H1 (cell line): ENCODE measurements around the gene POGK. TPM values are rescaled to one million over a fixed set of nuclear protein-coding genes. Genes with fewer than 3 reads are reported as not detected.

Source experiments
- CTCF ChIA-PET: fragments of 300-600 bp; sonication (Branson Sonifier 250); formaldehyde crosslinking; loops from one replicate; lab custom pipeline; 2021; ENCODE audit not compliant: partially characterized antibody; lab: Charles Lee
- POLR2A ChIA-PET: fragments of 300-600 bp; sonication (Branson Sonifier 250); formaldehyde crosslinking; loops from one replicate; lab custom pipeline; 2021; ENCODE audit warnings: inconsistent platforms; ENCODE audit not compliant: partially characterized antibody; lab: Charles Lee
- DNase-seq, 2 experiments: peaks; one replicate each; pipeline versions ENCODE4 v3.0.0 to v3.0.0-alpha.2; 2010 to 2022; ENCODE audit warnings: low spot score in 2 of 2, low read depth in 1 of 2, mixed read lengths in 1 of 2
- FAIRE-seq: peaks from 2 replicates; lab custom pipeline; 2011; peaks lifted over from hg19 to GRCh38; lab: Jason Lieb, UNC
- H2AFZ ChIP-seq: 2 replicates; pipeline ENCODE4 v1.8.1; 2012; ENCODE audit warnings: low read length, inconsistent platforms
- H2AK5ac ChIP-seq: 2 replicates; pipeline ENCODE4 v1.6.1; 2013; ENCODE audit warnings: low read depth, low read length
- H2BK120ac ChIP-seq: replicated peaks from 2 replicates; pipeline ENCODE3; 2013; ENCODE audit warnings: low read depth, low read length, inconsistent platforms
- H2BK12ac ChIP-seq: 2 replicates; pipeline ENCODE4 v1.6.1; 2013; ENCODE audit warnings: low read depth, low read length
- H2BK15ac ChIP-seq: 2 replicates; pipeline ENCODE4 v1.6.1; 2013; ENCODE audit warnings: low read length
- H2BK20ac ChIP-seq: 2 replicates; pipeline ENCODE4 v1.6.1; 2013; ENCODE audit warnings: low read length
- H2BK5ac ChIP-seq: 2 replicates; pipeline ENCODE4 v1.6.1; 2013; ENCODE audit warnings: low read depth, low read length
- H3K14ac ChIP-seq: 2 replicates; pipeline ENCODE4 v1.6.1; 2013; ENCODE audit warnings: inconsistent platforms; ENCODE audit not compliant: insufficient read length
- H3K18ac ChIP-seq: 2 replicates; pipeline ENCODE4 v1.6.1; 2013; ENCODE audit warnings: low read length; ENCODE audit errors: extremely low read depth
- H3K23ac ChIP-seq: 2 replicates; pipeline ENCODE4 v1.6.1; 2013; ENCODE audit warnings: inconsistent platforms; ENCODE audit not compliant: insufficient read length
- H3K23me2 ChIP-seq: 2 replicates; pipeline ENCODE4 v1.6.1; 2013; ENCODE audit warnings: low read depth, low read length
- H3K27ac ChIP-seq: 2 replicates; pipeline ENCODE4 v1.6.1; 2011; ENCODE audit warnings: low read depth, low read length, inconsistent platforms
- H3K27me3 ChIP-seq, 4 experiments: replicated peaks in 1 of 4; 1 replicate in 1 of 4; 2 replicates in 3 of 4; pipeline versions ENCODE4 v1.6.1 to v1.8.1; 2011 to 2013; ENCODE audit warnings: low read length in 3 of 4, mild to moderate bottlenecking in 3 of 4, inconsistent platforms in 2 of 4, mixed read lengths in 2 of 4, moderate library complexity in 1 of 4; ENCODE audit not compliant: control insufficient read depth in 3 of 4, insufficient read depth in 3 of 4; ENCODE audit errors: extremely low read depth in 1 of 4
- H3K36me3 ChIP-seq, 4 experiments: 2 replicates each; pipeline versions ENCODE4 v1.6.1 to v1.8.1; 2011 to 2013; ENCODE audit warnings: mild to moderate bottlenecking in 4 of 4, low read length in 3 of 4, moderate library complexity in 2 of 4, control low read depth in 1 of 4, inconsistent platforms in 1 of 4; ENCODE audit not compliant: insufficient read depth in 4 of 4, control insufficient read depth in 2 of 4
- H3K4ac ChIP-seq: replicated peaks from 2 replicates; pipeline ENCODE3; 2013; ENCODE audit warnings: low read length, low read depth, mixed read lengths, inconsistent platforms; ENCODE audit not compliant: insufficient read length
- H3K4me1 ChIP-seq, 4 experiments: replicated peaks in 1 of 4; 1 replicate in 1 of 4; 2 replicates in 3 of 4; pipeline versions ENCODE4 v1.6.1 to v1.8.1; 2011 to 2013; ENCODE audit warnings: low read length in 3 of 4, inconsistent platforms in 2 of 4, mixed read lengths in 1 of 4; ENCODE audit not compliant: insufficient read depth in 4 of 4, control insufficient read depth in 3 of 4
- H3K4me2 ChIP-seq, 2 experiments: 2 replicates each; pipeline versions ENCODE4 v1.6.1 to v1.8.1; 2011 to 2013; ENCODE audit warnings: low read depth in 2 of 2, low read length in 2 of 2, control low read depth in 1 of 2, inconsistent platforms in 1 of 2, mild to moderate bottlenecking in 1 of 2; ENCODE audit not compliant: insufficient read depth in 1 of 2
- H3K4me3 ChIP-seq, 4 experiments: fragments of 200-600, 300-600 bp in 1 of 4; sonication (generic), shearing (Covaris generic), sonication (Bioruptor Twin) in 1 of 4; 2 replicates each; pipeline versions ENCODE4 v1.5.1 to v1.8.1; 2011 to 2016; ENCODE audit warnings: low read length in 4 of 4, low read depth in 3 of 4, control low read depth in 2 of 4, inconsistent platforms in 2 of 4, mild to moderate bottlenecking in 2 of 4, mixed read lengths in 1 of 4, moderate library complexity in 1 of 4; ENCODE audit not compliant: insufficient read depth in 2 of 4; ENCODE audit errors: extremely low read depth in 1 of 4
- H3K56ac ChIP-seq: replicated peaks from 2 replicates; pipeline ENCODE3; 2013; ENCODE audit warnings: low read depth, mild to moderate bottlenecking, mixed read lengths, low read length, inconsistent platforms; ENCODE audit not compliant: insufficient read length
- H3K79me1 ChIP-seq: 2 replicates; pipeline ENCODE4 v1.6.1; 2013; ENCODE audit warnings: low read depth, low read length, control low read depth
- H3K79me2 ChIP-seq, 2 experiments: 2 replicates each; pipeline versions ENCODE4 v1.6.1 to v1.8.1; 2012 to 2013; ENCODE audit warnings: low read length in 2 of 2, mild to moderate bottlenecking in 2 of 2, inconsistent platforms in 1 of 2; ENCODE audit not compliant: insufficient read depth in 2 of 2, control insufficient read depth in 1 of 2
- H3K9ac ChIP-seq, 4 experiments: replicated peaks in 1 of 4; 1 replicate in 1 of 4; 2 replicates in 3 of 4; pipeline versions ENCODE4 v1.6.1 to v1.8.1; 2011 to 2013; ENCODE audit warnings: low read depth in 3 of 4, low read length in 3 of 4, control low read depth in 2 of 4, mild to moderate bottlenecking in 2 of 4, moderate library complexity in 2 of 4, inconsistent platforms in 1 of 4; ENCODE audit errors: extremely low read depth in 1 of 4
- H3K9me3 ChIP-seq, 2 experiments: 2 replicates each; pipeline versions ENCODE4 v1.6.1 to v1.8.1; 2012 to 2013; ENCODE audit warnings: mild to moderate bottlenecking in 2 of 2, moderate library complexity in 2 of 2, control low read depth in 1 of 2, inconsistent platforms in 1 of 2, low read depth in 1 of 2, low read length in 1 of 2, mixed read lengths in 1 of 2; ENCODE audit not compliant: insufficient read depth in 2 of 2
- H4K20me1 ChIP-seq, 2 experiments: replicated peaks in 1 of 2; 2 replicates each; pipeline versions ENCODE3 to v1.8.1; 2011 to 2013; ENCODE audit warnings: inconsistent platforms in 2 of 2, low read length in 2 of 2, mild to moderate bottlenecking in 1 of 2; ENCODE audit not compliant: insufficient read depth in 2 of 2, control insufficient read depth in 1 of 2
- H4K5ac ChIP-seq: 2 replicates; pipeline ENCODE4 v1.6.1; 2013; ENCODE audit warnings: low read length, low read depth, mixed read lengths, inconsistent platforms; ENCODE audit not compliant: insufficient read length
- H4K8ac ChIP-seq: 2 replicates; pipeline ENCODE4 v1.8.0; 2013; ENCODE audit warnings: mild to moderate bottlenecking, moderate library complexity, low read length, inconsistent platforms; ENCODE audit not compliant: insufficient read depth; ENCODE audit errors: extremely low read depth
- H4K91ac ChIP-seq: replicated peaks from 2 replicates; pipeline ENCODE3; 2013; ENCODE audit warnings: low read length, mixed read lengths, inconsistent platforms; ENCODE audit not compliant: insufficient read length
- CBX5 ChIP-seq: fragments of 300-800, 300-1000 bp; sonication (generic); IDR thresholded peaks from 2 replicates; pipeline ENCODE4 v1.7.1; 2016; ENCODE audit warnings: antibody characterized with exemption, low read length, low read depth
- HDAC6 ChIP-seq: IDR thresholded peaks from one replicate; pipeline ENCODE4 v1.7.1; 2012; ENCODE audit warnings: low read depth, mild to moderate bottlenecking, inconsistent platforms, low read length, moderate library complexity
- JUN ChIP-seq: IDR thresholded peaks from 2 replicates; pipeline ENCODE4 v1.6.1; 2011; ENCODE audit warnings: low read depth, mild to moderate bottlenecking, improper control_type of control experiment, low read length
- TAF7 ChIP-seq: optimal IDR thresholded peaks from 2 replicates; pipeline ENCODE3; 2011; ENCODE audit warnings: low read depth, mild to moderate bottlenecking, inconsistent platforms, low read length, moderate library complexity, borderline replicate concordance
- TBP ChIP-seq: IDR thresholded peaks from 2 replicates; pipeline ENCODE4 v1.6.1; 2011; ENCODE audit warnings: low read depth, low read length, improper control_type of control experiment
- TEAD4 ChIP-seq: IDR thresholded peaks from 2 replicates; pipeline ENCODE4 v1.6.1; 2012; ENCODE audit warnings: low read depth, low read length, inconsistent platforms, mixed read lengths
- YY1 ChIP-seq: IDR thresholded peaks from 2 replicates; pipeline ENCODE4 v1.6.1; 2011; ENCODE audit warnings: low read depth, mild to moderate bottlenecking, low read length
- WGBS, 2 experiments: shearing (Covaris generic) in 1 of 2; methylation state at CpG; one replicate each; pipeline versions ENCODE4 v1.1.6 to v1.1.7; 2013 to 2015; ENCODE audit warnings: low lambda C conversion rate in 2 of 2, mixed read lengths in 2 of 2, inconsistent platforms in 1 of 2, low coverage in 1 of 2, missing lambda C conversion rate in 1 of 2; ENCODE audit not compliant: insufficient replicate concordance in 2 of 2, insufficient coverage in 1 of 2, insufficient read length in 1 of 2; ENCODE audit errors: extremely low coverage in 1 of 2, missing lambda C conversion rate in 1 of 2; 5-methylcytosine and 5-hydroxymethylcytosine counted together
- polyA plus RNA-seq, 7 experiments: library from polyadenylated mRNA; depleted of rRNA in 3 of 7; stranded (reverse) in 5 of 7; unstranded in 2 of 7; fragments of >200 nt in 5 of 7; fragments of 200-250 nt in 2 of 7; gene quantifications; 1 replicate in 5 of 7; 2 replicates in 1 of 7; 4 replicates in 1 of 7; pipeline versions ENCODE4 v1.2.1 to v1.2.3, GENCODE V29; 2011 to 2013; ENCODE audit warnings: missing spikeins in 2 of 7, mixed read lengths in 2 of 7
- total RNA-seq: library from RNA; stranded (reverse); fragmentation: NEBNext Ultra II Directional; extraction: Animal tissue kit (Norgen Biotek cat#: 25700); gene quantifications from 2 replicates; pipeline ENCODE4 v1.2.1, GENCODE V29; 2021
- TF ChIP-seq, protein P1 (sequence below), 3 experiments: IDR thresholded peaks; 1 replicate in 2 of 3; 2 replicates in 1 of 3; pipeline versions ENCODE4 v1.5.1 to v1.6.1; 2011; ENCODE audit warnings: low read length in 3 of 3, mild to moderate bottlenecking in 3 of 3, inconsistent platforms in 2 of 3, low read depth in 1 of 3, moderate library complexity in 1 of 3; ENCODE audit not compliant: insufficient read depth in 1 of 3; ENCODE audit errors: control extremely low read depth in 1 of 3
- TF ChIP-seq, protein P2 (sequence below): IDR thresholded peaks from 2 replicates; pipeline ENCODE4 v1.6.1; 2011; ENCODE audit warnings: low read length, improper control_type of control experiment

The POGK gene
- total and polyA plus RNA-seq, 2 of the 8 experiments (the other 6 are each of a cell fraction or from before 2014, with no cell fraction given) = 16.9 to 40.3 TPM

DNA sequence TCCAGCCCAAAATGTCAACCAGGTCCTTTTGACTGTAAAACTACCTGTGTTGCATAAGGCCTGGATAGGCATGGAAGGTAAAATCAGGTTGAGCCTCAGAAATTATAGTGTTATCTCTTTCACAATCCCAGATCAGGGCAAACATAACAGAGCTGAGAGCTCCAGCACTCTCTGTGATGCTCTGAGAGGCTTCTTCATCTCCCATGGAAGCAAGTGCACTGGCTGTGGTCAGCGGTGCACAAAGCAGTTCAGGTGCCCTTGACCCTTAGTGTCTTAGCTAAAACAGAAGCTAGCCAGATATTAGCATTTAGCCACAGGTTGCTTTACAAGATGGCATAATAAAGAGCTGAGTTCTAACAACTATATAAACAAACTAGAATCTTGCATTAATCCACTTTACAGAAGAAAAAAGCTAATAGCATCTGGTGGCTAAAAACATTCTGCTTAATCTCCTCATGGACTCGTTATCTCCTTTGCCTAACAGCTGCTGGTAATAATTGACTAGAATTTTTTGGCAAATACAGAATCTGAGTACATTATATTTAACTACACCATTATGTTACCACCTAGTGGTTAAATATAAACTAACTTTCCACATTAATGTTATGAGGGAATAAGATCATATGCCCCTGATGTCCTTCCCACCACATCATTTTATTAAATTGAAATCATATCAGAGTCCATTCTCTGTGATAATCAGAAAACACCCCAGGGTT, 25.6 kb upstream of the POGK start:
- no peak for DNase-seq
- Histone ChIP-seq H2AFZ (0 out of 2 replicates have a peak overlapping the region, but pooled peaks have one; percentile 14), H4K91ac (no peak overlapping the region), H2BK120ac (no peak overlapping the region), H3K18ac (no peak overlapping the region), H2BK15ac (no peak overlapping the region), H3K79me2 (no peaks in the 10 kb centered on the region), H3K14ac (no peak overlapping the region), H3K36me3 (no peaks in the 10 kb centered on the region), H4K5ac (no peak overlapping the region), H3K56ac (no peak overlapping the region), H3K4me1 (peaks cover 0 to 2% (median 0%) of the 10 kb centered on the region in 4 experiments; a peak in 1 of 7 replicates), H3K4me3 (no peak overlapping the region), H3K4me2 (no peak overlapping the region), H3K9ac (no peak overlapping the region), H2BK20ac (no peak overlapping the region), H4K8ac (no peak overlapping the region), H3K23ac (no peak overlapping the region), H3K27me3 (peaks cover 0 to 2% (median 0%) of the 10 kb centered on the region in 4 experiments; a peak in 1 of 7 replicates), H3K4ac (no peak overlapping the region), H2BK12ac (no peak overlapping the region), H3K23me2 (no peaks in the 10 kb centered on the region), H3K9me3 (no peaks in the 10 kb centered on the region), H3K27ac (no peak overlapping the region), H3K79me1 (no peaks in the 10 kb centered on the region), H2BK5ac (no peak overlapping the region), H4K20me1 (no peaks in the 10 kb centered on the region), H2AK5ac (no peak overlapping the region)
- ChIA-PET POLR2A (interaction anchor here (0.8 to 1.5 kb wide), 2 partner anchors 12 to 62 kb away, joined by 3 to 5 read pairs; no protein-coding TSS in a partner anchor), CTCF (interaction anchor here (0.6 to 1.8 kb wide), 7 partner anchors 8 to 423 kb away, joined by 3 to 14 read pairs (median 4); no protein-coding TSS in a partner anchor)
- no peak for FAIRE-seq
- WGBS, 2 experiments = 88% methylated on average over 2 of the region's 2 CpGs; no CpG with 5 or more reads in 1 of the 2 experiments
- no peak for TF ChIP-seq JUN
- no peak for TF ChIP-seq YY1
- no peak for TF ChIP-seq TBP
- no peak for TF ChIP-seq HDAC6
- no peak for TF ChIP-seq TEAD4
- TF ChIP-seq TAF7 = no peak
- TF ChIP-seq, protein P1, sequence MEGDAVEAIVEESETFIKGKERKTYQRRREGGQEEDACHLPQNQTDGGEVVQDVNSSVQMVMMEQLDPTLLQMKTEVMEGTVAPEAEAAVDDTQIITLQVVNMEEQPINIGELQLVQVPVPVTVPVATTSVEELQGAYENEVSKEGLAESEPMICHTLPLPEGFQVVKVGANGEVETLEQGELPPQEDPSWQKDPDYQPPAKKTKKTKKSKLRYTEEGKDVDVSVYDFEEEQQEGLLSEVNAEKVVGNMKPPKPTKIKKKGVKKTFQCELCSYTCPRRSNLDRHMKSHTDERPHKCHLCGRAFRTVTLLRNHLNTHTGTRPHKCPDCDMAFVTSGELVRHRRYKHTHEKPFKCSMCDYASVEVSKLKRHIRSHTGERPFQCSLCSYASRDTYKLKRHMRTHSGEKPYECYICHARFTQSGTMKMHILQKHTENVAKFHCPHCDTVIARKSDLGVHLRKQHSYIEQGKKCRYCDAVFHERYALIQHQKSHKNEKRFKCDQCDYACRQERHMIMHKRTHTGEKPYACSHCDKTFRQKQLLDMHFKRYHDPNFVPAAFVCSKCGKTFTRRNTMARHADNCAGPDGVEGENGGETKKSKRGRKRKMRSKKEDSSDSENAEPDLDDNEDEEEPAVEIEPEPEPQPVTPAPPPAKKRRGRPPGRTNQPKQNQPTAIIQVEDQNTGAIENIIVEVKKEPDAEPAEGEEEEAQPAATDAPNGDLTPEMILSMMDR (IDR thresholded peaks at IDR 0.05; ENCODE audit: control extremely low read depth in 1 of 3, insufficient read depth in 1 of 3, low read depth in 1 of 3, low read length in 3 of 3) = no peak
- TF ChIP-seq, protein P2, sequence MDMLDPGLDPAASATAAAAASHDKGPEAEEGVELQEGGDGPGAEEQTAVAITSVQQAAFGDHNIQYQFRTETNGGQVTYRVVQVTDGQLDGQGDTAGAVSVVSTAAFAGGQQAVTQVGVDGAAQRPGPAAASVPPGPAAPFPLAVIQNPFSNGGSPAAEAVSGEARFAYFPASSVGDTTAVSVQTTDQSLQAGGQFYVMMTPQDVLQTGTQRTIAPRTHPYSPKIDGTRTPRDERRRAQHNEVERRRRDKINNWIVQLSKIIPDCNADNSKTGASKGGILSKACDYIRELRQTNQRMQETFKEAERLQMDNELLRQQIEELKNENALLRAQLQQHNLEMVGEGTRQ = no peak
- no peak for TF ChIP-seq CBX5
